WERI-Rb-1 (cell line): ENCODE measurements around the gene ERFL.

Source experiments
- DNase-seq: peaks from one replicate; pipeline ENCODE4 v3.0.0-alpha.2; 2020
- H3K27ac ChIP-seq: fragments of 250-450 bp; sonication (Bioruptor Pico); 2 replicates; pipeline ENCODE4 v1.5.1; 2020; ENCODE audit warnings: mild to moderate bottlenecking, moderate library complexity
- H3K27me3 ChIP-seq: fragments of 250-450 bp; sonication (Bioruptor Pico); 2 replicates; pipeline ENCODE4 v1.5.1; 2021; ENCODE audit warnings: mild to moderate bottlenecking, low read depth, moderate library complexity; ENCODE audit not compliant: insufficient read depth, severe bottlenecking
- H3K36me3 ChIP-seq: fragments of 250-450 bp; sonication (Bioruptor Pico); 2 replicates; pipeline ENCODE4 v1.5.1; 2020; ENCODE audit warnings: mild to moderate bottlenecking, moderate library complexity
- H3K4me3 ChIP-seq: 2 replicates; pipeline ENCODE4 v1.5.1; 2011; ENCODE audit warnings: low read depth, mild to moderate bottlenecking, control low read depth, low read length
- H3K9me3 ChIP-seq: fragments of 250-450 bp; sonication (Bioruptor Pico); 2 replicates; pipeline ENCODE4 v1.5.1; 2021; ENCODE audit warnings: mild to moderate bottlenecking, moderate library complexity; ENCODE audit not compliant: severe bottlenecking
- TF ChIP-seq, protein P1 (sequence below): IDR thresholded peaks from 2 replicates; pipeline ENCODE4 v1.5.1; 2011; ENCODE audit warnings: low read depth, mild to moderate bottlenecking, control low read depth, inconsistent platforms, low read length

The ERFL gene

GRCh38 chr19:41901707-41902360, 26.4 kb downstream of the ERFL start:
- Histone ChIP-seq H3K9me3 (no peaks in the 10 kb centered on the region), H3K27me3 (no peaks in the 10 kb centered on the region), H3K27ac (no peak overlapping the region), H3K4me3 (no peak overlapping the region), H3K36me3 (peaks cover 45% of the 10 kb centered on the region)
- TF ChIP-seq, protein P1, sequence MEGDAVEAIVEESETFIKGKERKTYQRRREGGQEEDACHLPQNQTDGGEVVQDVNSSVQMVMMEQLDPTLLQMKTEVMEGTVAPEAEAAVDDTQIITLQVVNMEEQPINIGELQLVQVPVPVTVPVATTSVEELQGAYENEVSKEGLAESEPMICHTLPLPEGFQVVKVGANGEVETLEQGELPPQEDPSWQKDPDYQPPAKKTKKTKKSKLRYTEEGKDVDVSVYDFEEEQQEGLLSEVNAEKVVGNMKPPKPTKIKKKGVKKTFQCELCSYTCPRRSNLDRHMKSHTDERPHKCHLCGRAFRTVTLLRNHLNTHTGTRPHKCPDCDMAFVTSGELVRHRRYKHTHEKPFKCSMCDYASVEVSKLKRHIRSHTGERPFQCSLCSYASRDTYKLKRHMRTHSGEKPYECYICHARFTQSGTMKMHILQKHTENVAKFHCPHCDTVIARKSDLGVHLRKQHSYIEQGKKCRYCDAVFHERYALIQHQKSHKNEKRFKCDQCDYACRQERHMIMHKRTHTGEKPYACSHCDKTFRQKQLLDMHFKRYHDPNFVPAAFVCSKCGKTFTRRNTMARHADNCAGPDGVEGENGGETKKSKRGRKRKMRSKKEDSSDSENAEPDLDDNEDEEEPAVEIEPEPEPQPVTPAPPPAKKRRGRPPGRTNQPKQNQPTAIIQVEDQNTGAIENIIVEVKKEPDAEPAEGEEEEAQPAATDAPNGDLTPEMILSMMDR: no peak
- no peak for DNase-seq

DNA sequence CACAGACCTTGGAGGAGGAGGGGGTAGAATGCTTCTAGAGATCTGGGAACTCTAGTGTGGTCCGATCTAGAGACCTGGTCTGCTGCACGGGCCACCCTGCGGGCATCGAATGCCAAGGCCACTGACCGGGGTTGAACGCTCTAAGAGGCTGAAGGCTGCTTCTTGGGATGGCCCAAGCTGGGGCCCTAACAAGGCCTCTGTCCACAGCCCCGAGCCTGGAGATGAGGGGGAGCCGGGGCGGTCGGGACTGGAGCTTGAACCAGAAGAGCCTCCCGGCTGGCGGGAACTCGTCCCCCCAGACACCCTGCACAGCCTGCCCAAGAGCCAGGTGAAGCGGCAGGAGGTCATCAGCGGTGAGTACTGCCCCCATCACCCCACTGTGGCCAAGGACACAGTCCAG, 30.0 kb downstream of the ERFL start:
- no peak overlapping the region for H3K4me3 ChIP-seq
- peaks cover 32% of the 10 kb centered on the region for H3K36me3 ChIP-seq
- TF ChIP-seq, protein P1: no peak
- H3K27ac ChIP-seq: no peak overlapping the region
- H3K27me3 ChIP-seq: no peaks in the 10 kb centered on the region
- no peaks in the 10 kb centered on the region for H3K9me3 ChIP-seq
- no peak for DNase-seq

DNA sequence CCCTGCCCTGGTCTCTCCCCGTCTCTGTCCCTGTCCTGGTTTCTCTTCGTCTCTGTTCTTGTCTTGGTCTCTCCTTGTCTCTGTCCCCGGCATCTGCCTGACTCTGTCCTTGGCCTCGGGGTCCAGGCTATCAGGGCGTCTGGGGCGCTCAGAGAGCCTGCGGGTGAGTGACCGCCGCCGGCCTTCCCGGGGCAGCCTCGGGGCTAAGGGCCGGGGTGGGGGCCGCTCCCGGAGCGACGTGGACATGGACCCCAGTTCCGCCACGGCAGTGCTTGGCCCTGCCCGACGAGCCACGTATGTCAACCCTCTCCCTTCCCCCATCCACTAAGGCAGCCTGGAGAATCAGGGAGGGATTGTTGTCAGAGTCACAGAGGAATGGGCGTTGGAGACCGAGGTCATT, 30.4 kb downstream of the ERFL start:
- DNase-seq: no peak
- TF ChIP-seq, protein P1: no peak
- H3K36me3 ChIP-seq: peaks cover 30% of the 10 kb centered on the region

DNA sequence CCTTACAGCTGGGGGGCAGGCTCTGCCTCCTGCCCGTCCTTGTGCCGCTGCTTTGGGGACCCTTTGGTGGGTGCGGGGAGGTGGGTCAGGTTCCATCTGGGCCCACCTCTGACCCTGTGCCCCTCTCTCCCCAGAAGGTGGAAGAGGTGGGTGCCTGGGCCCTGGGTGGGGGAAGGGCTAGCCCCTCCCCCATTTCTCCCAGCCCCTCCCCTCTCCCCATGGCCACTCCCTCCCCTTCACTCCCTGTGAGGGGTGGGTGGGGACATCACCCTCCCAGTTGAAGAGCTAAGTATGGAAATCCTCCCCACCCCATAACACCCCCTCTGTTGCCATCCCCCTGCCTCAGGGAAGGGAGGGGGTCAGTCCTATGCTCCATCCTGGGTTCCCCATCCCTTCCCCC, 31.1 kb downstream of the ERFL start:
- Histone ChIP-seq H3K36me3 (peaks cover 26% of the 10 kb centered on the region), H3K27me3 (no peaks in the 10 kb centered on the region), H3K9me3 (no peaks in the 10 kb centered on the region), H3K27ac (no peak overlapping the region), H3K4me3 (no peak overlapping the region)
- DNase-seq: no peak
- TF ChIP-seq, protein P1: no peak

More for the DNA sequence above, 30.4 kb downstream of the ERFL start:
- Histone ChIP-seq H3K9me3 (no peaks in the 10 kb centered on the region), H3K27ac (no peak overlapping the region), H3K4me3 (no peak overlapping the region), H3K27me3 (no peaks in the 10 kb centered on the region)

DNA sequence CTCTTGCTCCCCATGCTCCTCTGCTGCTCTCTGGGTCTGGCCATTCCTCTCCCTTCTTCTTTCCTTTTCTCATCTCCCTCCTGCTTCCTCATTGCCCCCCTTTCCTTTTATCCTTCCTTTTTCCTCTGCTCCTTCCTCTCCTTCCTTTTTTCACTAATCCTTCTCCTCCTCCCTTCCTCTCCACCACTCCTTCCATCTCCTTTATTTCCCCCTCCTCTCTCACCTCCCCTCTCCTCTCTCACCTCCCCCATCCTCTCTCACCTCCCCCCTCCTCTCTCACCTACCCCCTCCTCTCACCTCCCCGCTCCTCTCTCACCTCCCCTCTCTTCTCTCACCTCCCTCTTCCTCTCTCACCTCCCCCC, 31.7 kb downstream of the ERFL start:
- no peak for DNase-seq
- Histone ChIP-seq H3K27ac (no peak overlapping the region), H3K4me3 (no peak overlapping the region), H3K27me3 (no peaks in the 10 kb centered on the region), H3K9me3 (no peaks in the 10 kb centered on the region), H3K36me3 (peaks cover 22% of the 10 kb centered on the region)
- TF ChIP-seq, protein P1: no peak
